GM12864 (cell line): Measurements from ENCODE around the gene INSYN2B.

ENCODE experiments used
- DNase-seq: peaks from one replicate; pipeline ENCODE4 v3.0.0-alpha.2; 2011; ENCODE audit warnings: low read depth
- H3K4me3 ChIP-seq: 2 replicates; pipeline ENCODE4 v1.5.1; 2011; ENCODE audit warnings: mild to moderate bottlenecking, low read depth, low read length, control low read depth
- TF ChIP-seq, protein P1 (sequence below): IDR thresholded peaks from 2 replicates; pipeline ENCODE4 v1.5.1; 2011; ENCODE audit warnings: low read depth, mild to moderate bottlenecking, moderate library complexity, low read length, control low read depth, inconsistent platforms; ENCODE audit errors: missing control alignments

INSYN2B gene

DNA sequence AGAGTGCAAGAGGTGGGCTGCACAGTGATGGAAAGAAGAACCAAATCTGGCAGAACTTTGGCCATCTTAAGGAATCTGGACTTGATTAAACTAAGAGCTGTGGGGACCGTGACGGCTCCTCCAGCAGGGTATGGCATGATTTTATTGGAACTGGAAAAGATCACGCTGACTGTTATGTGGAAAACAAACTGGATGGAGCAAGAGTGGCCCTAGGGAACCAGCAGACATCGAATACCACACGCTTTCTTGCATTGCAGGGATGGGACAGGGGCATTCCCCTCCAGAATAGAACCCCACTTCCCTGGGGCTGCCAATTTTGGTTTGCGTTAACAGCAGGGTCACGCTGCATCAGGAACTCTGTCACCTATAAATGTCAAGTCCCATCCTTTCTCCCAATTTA, 38.8 kb downstream of the INSYN2B start:
- H3K4me3 ChIP-seq = no peak overlapping the region
- TF ChIP-seq, protein P1, sequence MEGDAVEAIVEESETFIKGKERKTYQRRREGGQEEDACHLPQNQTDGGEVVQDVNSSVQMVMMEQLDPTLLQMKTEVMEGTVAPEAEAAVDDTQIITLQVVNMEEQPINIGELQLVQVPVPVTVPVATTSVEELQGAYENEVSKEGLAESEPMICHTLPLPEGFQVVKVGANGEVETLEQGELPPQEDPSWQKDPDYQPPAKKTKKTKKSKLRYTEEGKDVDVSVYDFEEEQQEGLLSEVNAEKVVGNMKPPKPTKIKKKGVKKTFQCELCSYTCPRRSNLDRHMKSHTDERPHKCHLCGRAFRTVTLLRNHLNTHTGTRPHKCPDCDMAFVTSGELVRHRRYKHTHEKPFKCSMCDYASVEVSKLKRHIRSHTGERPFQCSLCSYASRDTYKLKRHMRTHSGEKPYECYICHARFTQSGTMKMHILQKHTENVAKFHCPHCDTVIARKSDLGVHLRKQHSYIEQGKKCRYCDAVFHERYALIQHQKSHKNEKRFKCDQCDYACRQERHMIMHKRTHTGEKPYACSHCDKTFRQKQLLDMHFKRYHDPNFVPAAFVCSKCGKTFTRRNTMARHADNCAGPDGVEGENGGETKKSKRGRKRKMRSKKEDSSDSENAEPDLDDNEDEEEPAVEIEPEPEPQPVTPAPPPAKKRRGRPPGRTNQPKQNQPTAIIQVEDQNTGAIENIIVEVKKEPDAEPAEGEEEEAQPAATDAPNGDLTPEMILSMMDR = no peak
- DNase-seq = no peak

DNA sequence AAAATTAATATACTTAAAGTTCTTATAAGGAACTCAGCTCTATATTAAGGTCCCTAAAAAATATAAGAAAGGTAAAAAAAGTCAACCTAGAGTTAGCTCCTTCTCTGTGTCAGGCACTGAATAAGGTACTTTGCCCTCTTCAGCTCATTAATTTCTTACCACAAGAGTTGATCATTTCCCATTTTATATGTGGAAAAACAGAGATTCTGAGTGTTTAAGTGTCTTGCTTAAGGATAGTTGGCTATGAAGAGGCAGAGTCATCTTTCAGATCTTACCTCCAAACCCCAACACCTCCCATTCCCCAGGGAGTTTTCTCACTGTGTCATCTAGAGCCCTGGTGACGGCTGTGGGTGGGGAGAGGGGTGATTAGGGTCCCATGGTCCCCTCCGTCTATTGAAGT, 40.6 kb downstream of the INSYN2B start:
- no peak overlapping the region for H3K4me3 ChIP-seq
- no peak for DNase-seq
- TF ChIP-seq, protein P1 = no peak

DNA sequence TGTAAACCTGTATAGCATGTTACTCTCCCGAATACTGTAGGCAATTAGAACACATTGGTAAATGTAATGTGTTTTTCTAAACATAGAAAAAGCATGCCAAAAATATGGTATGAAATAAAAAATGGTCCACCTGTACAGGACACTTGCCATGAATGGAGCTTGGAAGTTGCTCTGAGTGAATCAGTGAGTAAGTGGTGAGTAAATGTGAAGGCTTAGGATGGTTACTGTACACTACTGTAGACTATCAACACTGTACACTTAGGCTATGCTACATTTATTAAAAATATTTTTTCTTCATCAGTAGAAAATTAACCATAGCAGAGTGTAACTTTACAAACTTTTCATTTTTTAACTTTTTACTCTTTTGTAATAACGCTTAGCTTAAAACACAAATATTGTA, 41.9 kb downstream of the INSYN2B start:
- TF ChIP-seq, protein P1 = no peak
- no peak for DNase-seq
- no peak overlapping the region for H3K4me3 ChIP-seq

DNA sequence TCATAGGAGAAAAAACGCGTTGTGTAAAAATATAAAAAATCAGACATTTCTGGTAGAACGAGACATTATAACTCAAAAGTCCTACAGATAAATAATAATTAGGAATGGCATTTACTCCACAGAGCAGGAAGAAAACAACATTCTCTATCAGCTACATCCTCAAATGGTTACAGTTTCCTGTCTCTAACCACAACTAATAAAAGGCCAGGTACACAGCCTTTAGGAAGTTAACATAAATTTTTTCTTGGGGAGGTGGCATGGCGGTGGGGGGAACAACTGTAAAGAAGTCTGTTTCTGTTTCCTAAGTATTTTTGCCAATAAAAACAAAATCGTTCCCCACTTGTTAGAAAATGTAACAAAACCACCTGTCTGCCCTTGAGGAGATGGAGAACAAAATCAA, 44.5 kb downstream of the INSYN2B start:
- no peak for DNase-seq
- no peak overlapping the region for H3K4me3 ChIP-seq
- TF ChIP-seq, protein P1 = no peak

DNA sequence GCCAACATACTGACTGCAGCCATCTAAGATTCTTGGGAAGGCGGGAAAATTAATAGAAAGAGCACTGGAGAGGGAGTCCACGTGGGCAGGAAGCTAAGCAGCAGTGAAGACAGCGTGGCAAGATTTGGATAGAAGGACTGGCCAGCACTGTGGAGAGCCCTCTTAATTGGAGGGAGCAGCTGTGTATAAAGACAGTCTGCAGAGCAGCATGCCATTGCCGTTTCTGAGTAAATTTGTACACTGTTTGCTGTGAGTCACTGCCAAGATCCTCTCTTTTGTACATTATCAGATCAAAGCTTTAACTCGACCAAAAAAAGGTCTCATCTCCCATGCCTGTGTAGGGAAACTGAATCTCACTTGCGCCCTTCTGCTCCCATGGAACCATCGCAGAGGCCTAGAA, 45.3 kb downstream of the INSYN2B start:
- DNase-seq = no peak
- TF ChIP-seq, protein P1 = no peak
- H3K4me3 ChIP-seq = no peak overlapping the region

DNA sequence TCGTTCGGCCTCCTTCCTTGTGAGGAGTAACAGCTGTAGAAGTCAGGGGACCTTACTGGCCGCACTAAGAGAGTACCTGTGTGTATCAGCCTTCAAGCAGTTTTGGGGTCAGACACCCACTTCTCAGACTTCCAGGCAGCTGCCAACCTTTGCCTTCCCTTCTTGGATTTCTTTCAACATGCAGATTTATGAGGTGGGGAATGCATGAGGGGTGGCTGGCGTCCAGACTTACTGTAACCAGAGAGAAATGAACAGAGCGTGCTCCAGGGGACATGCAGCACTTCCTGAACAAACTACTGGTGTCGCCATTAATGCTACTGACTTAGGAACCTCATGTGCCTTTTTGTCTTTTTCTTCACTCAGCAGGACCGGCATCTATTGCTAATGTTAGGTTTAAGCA, 46.7 kb downstream of the INSYN2B start:
- H3K4me3 ChIP-seq = no peak overlapping the region
- TF ChIP-seq, protein P1 = no peak
- no peak for DNase-seq

DNA sequence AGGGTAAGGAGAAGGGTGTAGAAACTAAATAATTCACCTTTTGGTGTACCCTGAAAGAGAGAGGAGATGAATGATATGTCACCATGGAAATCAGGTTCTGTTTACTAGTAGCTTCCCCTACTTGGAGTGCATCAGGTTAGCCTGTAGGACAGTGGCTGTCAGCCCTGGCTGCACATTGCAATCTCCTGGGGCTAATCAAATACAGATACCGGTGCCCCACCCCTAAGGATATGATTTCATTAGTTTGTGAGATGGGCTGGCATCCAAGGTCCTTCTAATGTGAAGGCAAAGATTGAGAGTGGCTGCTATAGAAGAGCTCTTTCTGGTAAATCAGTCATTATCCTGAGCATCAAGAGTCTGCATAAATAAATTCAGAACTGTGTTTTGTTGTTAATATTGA, 47.2 kb downstream of the INSYN2B start:
- TF ChIP-seq, protein P1 = no peak
- DNase-seq = no peak
- H3K4me3 ChIP-seq = no peak overlapping the region
